DMS153 (cell line): Measurements from ENCODE around the gene VSIG10L2.
A peak's percentile ranks its signal among the peaks of the same experiment; 100 is the strongest.
"Not testable (repeated sequence)": the region's sequence is repeated elsewhere in the genome, so short reads cannot be mapped to it uniquely, and the experiment has no call there.

Source experiments
- DNase-seq: peaks from one replicate; lab custom pipeline; 2025; lab: John Stamatoyannopoulos, UW

Gene VSIG10L2

DNA sequence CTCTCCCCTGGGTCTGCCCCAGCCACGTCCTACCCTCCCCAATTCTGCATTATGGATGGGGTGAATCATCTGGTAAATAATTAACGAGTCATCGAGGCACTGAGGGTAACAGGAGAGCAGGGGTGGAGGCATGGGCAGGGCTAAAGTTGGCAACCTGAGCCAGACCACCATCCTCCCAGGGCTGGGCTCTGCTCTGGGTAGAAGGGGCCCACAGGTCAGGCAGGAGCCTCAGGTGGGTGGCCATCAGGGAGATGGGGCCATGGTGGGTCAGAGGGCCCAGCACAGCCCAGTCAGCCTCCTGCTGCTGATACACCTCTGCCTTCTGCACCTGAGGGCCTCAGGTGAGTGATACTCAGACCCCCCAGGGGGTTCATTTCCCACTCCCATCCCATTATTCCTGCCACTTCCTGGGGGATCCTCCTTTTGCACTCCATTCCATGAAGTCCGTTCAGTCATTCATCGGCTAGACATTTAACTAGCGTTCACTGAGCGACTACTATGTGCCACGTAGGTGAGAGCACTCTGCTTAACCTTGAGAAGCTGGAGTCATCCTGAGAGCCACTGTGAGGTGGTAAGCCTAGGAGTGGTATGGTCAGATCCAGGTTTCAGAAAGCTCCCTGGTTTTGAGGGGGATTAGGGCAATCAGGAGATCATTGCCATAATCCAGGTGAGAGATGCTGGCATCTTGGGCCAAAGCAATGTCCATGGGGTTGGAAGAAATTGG is at the start of gene VSIG10L2:
VSIG10L2 (plus strand) TSS at position 248 of the 724 bp plus-strand sequence; CDS start at position 260, 12 bp downstream.
- DNase-seq: no peak

- DNase-seq: no peak
These were observed 44.0 kb upstream of the VSIG10L2 start for GRCh38 chr11:125901872-125902271.

DNA sequence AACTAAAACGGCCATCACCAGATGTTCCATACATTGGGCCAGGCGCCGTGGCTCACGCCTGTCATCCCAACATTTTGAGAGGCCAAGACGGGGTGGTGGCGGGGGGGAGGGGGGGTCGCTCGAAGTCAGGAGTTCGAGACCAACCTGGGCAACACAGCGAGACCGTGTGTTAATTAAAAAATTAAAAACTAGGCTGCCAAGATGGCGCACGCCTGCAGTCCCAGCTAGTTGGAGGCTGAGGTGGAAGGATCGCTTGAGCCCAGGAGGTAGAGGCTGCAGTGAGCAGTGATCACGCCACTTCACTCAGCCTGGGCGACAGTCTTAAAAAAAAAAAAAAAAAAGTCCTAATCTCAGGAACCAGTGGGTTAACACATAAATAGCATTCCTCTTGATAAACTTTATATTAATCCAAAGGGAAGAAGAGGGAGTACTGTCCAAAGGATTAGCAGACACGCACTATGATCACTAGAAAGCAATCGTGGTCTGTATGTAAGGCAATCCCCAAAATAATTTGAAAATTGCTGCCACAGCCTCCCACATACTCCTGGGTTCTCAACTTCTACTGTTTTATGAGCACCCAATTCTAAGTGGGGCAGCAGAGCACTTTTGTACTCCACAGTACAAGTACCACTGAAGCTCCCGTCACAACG is 43.4 kb upstream of the VSIG10L2 start:
- DNase-seq: no peak

DNA sequence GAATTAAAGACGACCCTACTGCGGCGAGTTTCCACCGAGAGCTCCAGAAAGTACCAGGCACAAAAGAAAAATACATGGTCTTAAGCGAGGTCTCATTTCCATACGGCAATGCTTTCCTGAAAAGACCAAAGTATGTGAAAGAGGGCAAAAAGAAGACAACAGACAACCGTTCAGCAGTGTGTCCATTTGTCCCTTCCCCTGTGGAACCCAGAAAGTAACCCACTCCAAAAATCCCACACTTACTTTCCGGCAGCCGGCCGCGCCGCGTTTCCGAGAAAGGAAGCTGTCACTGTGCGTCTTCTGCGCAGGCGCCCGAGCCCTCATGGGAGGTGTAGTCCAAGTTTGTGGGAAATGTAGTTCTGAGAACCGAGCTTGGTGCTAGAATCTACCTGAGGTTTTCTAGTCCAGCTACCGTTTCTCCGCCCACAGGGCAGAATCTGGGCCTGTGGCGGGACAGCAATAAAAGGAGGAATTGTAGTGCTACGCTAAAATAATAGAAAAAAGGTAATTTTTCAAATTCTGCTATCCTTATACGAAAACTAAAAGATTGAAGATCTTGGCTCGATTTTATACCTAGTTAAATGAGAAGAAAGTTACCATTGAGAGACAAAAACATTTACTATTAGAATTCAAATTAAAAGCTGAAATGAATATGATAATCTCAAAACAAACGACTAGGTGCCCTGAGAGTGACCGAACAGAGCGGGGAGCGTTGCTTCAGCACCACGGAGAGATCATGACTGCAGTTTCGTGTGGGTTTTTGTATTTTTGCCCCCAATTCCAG is 42.7 kb upstream of the VSIG10L2 start, which contains the start of gene PUS3:
PUS3 (minus strand) TSS at position 280 of the 784 bp plus-strand sequence. CDS start 6,922 bp downstream, outside the sequence.
- DNase-seq: peak; percentile 80

DNA sequence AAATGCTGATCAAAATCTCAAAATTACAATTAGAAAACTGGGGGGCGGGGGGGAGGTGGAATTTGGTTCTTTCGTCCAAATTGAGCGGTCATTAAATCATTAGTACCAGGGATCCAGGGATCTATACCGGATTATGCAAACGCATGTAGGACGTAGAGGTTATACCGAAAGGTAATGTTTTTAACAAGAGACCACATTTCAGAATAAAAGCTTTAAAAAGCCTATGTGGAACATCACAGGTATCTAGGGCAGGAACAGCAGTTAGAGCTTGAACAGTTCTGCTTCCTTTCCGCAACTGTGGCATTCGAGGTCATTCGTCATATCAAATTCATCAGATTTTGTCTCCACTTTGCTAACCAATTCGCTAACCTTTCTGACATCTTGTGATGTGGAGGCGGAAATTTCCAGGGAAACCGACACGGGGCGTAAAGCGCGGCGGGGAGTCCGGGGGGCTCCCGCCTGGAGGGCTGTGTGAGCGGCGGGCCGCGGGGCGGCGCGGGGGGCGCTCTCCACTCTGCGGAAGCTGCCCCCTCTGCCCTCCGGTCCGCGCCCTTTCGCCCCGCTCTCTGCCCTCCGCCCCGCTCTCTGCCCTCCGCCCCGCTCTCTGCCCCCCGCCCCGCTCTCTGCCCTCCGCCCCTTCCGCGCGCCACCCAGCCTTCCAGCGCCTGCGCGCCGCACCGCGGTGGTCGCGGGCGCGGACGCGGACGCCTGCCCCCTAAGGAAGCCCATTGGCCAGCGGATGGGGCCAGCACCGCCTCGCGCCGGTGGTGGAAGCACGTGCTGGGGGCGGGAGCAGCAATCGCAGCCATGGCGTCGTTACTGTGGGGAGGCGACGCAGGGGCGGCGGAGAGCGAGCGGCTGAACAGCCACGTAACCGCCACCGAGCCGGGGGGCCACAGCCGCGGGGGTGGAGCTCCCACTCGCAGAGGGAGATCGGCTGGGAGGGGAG is 41.9 kb upstream of the VSIG10L2 start, which contains the start of gene DDX25:
DDX25 (plus strand) TSS at position 798 of the 949 bp plus-strand sequence; CDS start at position 808, 10 bp downstream.
- DNase-seq: peak; percentile 26

DNA sequence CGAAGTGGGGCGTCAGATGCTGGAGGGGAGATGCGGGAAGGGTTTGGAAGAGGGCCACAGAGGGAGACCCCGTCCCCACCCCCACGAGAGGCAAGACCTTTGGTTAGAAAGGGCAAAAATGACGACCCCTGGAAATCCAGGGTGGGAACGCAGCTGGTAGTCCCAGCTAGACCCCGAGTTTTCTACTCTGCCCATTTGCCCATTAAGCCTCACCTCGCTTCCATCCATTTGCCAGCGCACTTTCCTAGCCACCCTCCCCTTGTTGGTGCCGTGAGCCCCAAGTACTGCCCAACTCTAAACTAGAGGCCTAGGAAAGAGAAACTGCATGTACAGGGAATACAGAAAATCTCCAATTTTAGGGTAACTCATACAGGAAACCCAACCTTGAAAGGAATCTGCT is 41.2 kb upstream of the VSIG10L2 start:
- DNase-seq: no peak

- DNase-seq: no peak
These were observed 35.5 kb upstream of the VSIG10L2 start for GRCh38 chr11:125910226-125910849.

DNA sequence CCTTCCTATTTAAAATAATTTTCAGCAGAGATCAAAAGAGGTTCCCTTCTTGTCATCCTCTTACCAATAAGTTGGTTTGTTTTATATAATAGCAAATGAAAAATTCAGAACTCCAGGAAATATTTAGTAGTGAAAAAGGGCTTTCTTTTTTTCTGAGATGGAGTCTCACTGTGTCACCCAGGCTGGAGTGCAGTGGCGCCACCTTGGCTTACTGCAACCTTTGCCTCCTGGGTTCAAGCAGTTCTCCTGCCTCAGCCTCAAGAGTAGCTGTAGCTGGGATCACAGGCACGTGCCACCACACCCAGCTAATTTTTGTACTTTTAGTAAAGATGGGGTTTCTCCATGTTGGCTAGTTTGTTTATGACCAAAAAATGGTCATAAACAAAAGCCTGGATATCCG is 31.2 kb upstream of the VSIG10L2 start:
- not testable (repeated sequence) for DNase-seq

GRCh38 chr11:125916683-125917347 is 29.0 kb upstream of the VSIG10L2 start:
- DNase-seq: peak; percentile 49

DNA sequence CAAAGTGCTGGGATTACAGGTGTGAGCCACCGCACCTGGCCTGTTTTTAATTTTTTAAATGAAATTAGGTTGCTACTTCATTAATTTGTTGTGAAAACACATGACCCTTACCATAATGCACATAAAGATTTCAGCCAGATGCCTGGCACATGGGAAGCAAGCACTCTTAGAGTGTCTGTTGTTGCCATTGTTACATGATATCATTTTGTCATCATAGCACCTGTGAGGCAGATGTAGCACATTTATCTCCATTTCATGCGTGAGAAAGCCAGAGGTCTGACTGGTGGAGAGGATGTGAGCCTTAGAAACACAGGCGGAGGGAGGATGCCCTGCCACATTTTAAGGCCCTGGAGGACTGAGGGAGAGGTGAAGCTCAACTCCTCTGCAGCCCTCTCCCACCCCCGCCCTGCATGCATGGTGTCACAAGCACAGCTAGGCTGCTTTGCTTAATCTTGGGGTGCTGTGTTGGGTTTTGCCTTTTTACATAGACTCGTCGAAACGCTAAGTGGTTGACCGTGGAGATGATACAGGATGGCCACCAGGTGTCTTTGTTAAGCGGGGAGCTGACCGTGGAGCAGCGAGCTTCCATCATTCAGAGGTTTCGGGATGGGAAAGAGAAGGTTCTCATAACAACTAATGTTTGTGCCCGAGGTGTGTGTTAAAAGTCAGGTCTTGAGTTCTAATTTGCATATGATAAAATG is 27.6 kb upstream of the VSIG10L2 start:
- DNase-seq: no peak

DNA sequence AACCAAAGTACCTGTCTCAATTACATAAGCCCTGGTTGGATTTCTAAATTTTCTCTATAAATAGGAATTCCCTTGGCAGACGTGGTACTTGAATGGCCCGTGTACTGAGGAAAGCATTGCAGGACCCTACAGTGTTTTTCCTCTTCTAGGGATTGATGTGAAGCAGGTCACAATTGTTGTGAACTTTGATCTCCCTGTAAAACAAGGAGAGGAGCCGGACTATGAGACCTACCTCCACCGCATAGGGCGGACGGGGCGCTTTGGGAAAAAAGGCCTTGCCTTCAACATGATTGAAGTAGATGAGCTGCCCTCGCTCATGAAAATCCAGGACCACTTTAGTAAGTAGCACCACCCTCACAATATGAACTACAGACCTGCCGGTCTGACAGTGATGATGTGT is 24.8 kb upstream of the VSIG10L2 start:
- DNase-seq: no peak

DNA sequence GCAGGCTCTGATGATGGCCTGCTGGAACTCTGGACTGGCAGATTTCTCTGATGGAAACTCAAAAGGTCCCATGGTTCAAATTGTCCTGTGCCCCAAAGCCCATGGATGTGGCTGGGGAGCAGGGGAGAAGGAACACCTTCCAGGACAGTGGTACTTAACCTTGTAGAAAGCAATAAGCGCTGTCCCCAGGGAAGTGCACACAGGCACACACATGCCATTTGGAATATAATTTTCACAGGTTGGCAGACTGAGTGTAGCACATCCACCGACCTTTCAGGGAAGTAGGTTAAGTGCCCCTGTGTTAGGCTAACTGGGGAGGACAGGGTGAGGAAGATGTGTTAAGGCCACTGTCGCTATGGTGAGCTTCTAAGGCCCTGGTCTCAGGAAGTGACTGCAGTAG is 23.7 kb upstream of the VSIG10L2 start:
- no peak for DNase-seq

DNA sequence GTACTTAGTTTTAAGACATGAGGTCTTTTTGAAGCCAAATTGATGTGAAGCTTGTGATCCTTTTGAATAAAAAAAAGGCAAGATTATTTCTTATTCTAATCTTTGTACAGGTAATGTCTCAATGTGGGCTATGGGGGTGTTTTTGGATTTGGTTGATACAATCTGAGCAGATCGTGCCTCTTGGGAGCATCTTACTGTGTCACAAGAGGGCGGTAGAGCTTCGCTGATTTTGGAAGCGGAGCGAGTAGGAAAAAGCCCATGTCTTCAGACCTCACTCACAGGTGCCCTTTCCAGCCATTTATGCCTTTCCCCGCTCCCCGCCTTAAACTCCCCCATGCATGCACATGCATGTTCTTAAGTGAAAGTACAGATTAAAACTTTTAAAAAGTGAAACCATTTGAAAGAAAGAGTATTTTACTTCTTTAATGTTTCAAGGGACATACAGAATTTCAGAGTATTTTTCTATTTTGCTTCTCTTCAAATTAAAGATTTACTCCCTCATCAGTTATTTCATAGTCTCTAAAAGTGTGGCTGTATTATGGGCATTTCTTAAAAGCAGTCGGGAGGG is 22.7 kb upstream of the VSIG10L2 start:
- DNase-seq: peak; percentile 35

- DNase-seq: no peak
These were observed 22.2 kb upstream of the VSIG10L2 start for GRCh38 chr11:125923633-125924032.

- DNase-seq: no peak
These were observed 21.3 kb upstream of the VSIG10L2 start for GRCh38 chr11:125924384-125925007.

DNA sequence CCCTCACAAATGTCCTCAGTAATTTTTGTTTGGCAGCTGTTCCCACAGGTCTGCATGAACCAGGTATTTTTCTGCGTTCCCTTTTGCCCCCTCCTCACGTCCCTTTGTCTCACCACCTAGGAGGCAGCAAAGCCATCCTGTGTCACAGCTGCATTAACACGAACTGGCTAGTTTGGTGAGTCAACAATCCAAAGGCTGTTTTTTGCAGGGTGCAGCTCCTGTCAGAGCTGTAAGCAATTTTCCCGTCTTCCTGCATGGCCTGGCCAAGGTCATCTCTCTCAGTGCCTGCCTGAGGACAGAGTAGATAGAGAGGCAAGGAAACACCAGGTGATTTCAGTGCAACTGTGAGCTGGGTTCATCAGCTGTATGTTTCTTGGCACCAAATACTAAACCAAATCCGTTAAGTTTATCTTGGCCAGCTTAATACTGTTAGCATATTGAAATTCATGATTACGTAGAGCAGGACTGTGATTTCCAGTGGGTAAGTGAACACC is 20.6 kb upstream of the VSIG10L2 start:
- DNase-seq: no peak

DNA sequence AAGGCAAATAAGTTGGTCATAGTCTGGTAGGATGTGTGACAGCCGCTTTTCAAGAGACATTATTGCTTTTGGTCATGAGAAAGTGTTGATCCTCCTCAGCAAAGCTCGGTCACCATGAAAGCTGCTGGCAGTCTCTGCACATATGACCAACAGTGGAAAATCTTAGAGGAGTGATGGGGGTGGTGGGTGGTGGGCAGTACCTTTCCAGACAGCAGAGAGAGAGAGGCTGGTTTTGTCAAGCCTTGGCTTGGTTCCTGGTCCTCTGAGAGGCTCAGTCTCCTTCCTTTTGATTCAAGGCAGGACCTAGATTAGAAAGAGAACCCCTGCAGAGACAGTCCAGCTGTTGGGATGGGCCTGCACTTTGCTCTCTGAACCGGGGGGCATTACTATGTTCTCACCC is 20.0 kb upstream of the VSIG10L2 start:
- no peak for DNase-seq

DNA sequence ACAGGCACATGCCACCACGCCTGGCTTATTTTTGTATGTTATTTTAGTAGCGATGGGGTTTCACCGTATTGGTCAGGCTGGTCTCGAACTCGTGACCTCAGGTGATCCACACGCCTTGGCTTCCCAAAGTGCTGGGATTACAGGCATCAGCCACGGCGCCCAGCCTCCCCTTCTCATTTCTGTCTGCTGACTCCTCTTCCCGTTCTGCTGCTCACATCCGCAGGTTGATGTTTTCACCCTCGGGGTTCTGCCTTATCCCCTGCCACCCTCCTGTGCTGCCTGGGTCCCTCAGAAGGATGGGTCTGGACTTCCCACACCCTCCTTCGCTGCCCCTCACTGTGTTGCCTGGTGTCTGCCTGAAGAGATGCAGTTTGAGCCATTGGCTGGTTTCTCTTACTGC is 19.2 kb upstream of the VSIG10L2 start:
- no peak for DNase-seq
